ENCODE measurements around the gene ACMSD.

ACMSD gene

GRCh38 chr2:134949981-134950708 lies 111.7 kb downstream of the ACMSD start:
- no peak for DNase-seq (ENCODE audit: low spot score)

GRCh38 chr2:134950886-134951285 lies 112.5 kb downstream of the ACMSD start:
- DNase-seq (ENCODE audit: low spot score), result no peak
